GM12878 (cell line): ENCODE results near the gene DPP3. TPM values are rescaled to one million over a fixed set of nuclear protein-coding genes. Genes with fewer than 3 reads are reported as not detected.

Source experiments
- ATAC-seq: fragments of 200-7000 bp; cut with Tn5 transposase; 3 replicates; pipeline ENCODE4 v1.9.1; 2020; ENCODE audit warnings: mild to moderate bottlenecking, moderate library complexity
- BruUV-seq: library from RNA; stranded (reverse); fragments of 400-500 nt; replicated peaks from 2 replicates; lab custom pipeline; 2021; lab: Mats Ljungman, UMichigan
- CTCF ChIA-PET: fragments of 300-600 bp; sonication (Branson Sonifier 250); formaldehyde crosslinking; extraction: SDS; loops from one replicate; lab custom pipeline; 2021; ENCODE audit warnings: inconsistent platforms; lab: Yijun Ruan, JAX
- POLR2A ChIA-PET: fragments of 350-600 bp; formaldehyde crosslinking; extraction: SDS; loops from one replicate; lab custom pipeline; 2021; ENCODE audit warnings: inconsistent platforms; lab: Charles Lee
- RAD21 ChIA-PET: fragments of 300-600 bp; sonication (Branson Sonifier 250); formaldehyde crosslinking; loops from one replicate; lab custom pipeline; 2023; ENCODE audit warnings: antibody characterized with exemption; ENCODE audit not compliant: unreplicated experiment; lab: Charles Lee
- SMC1A ChIA-PET: fragments of 300-600 bp; sonication (Branson Sonifier 250); formaldehyde crosslinking; loops from one replicate; lab custom pipeline; 2023; ENCODE audit not compliant: unreplicated experiment, uncharacterized antibody; lab: Charles Lee
- DNase-seq: peaks from one replicate; pipeline ENCODE4 v3.0.0-alpha.2; 2011; ENCODE audit warnings: low read depth, low spot score
- FAIRE-seq: peaks from 3 replicates; lab custom pipeline; 2011; peaks lifted over from hg19 to GRCh38; lab: Jason Lieb, UNC
- H2AFZ ChIP-seq: 2 replicates; pipeline ENCODE4 v1.6.0; 2011; ENCODE audit warnings: low read depth, low read length, control low read depth; ENCODE audit not compliant: control insufficient read depth
- H3K27ac ChIP-seq: 2 replicates; pipeline ENCODE4 v1.5.1; 2011; ENCODE audit warnings: control low read depth; ENCODE audit not compliant: control insufficient read depth, insufficient read depth
- H3K27me3 ChIP-seq, 2 experiments: replicated peaks in 1 of 2; 2 replicates each; pipeline versions ENCODE4 v1.6.0 to v1.6.1; 2011; ENCODE audit warnings: low read length in 1 of 2; ENCODE audit not compliant: control insufficient read depth in 2 of 2, insufficient read depth in 2 of 2
- H3K36me3 ChIP-seq, 2 experiments: 2 replicates each; pipeline ENCODE4 v1.5.1; 2011; ENCODE audit warnings: low read length in 1 of 2; ENCODE audit not compliant: control insufficient read depth in 2 of 2, insufficient read depth in 2 of 2
- H3K4me1 ChIP-seq: 2 replicates; pipeline ENCODE4 v1.6.1; 2011; ENCODE audit warnings: mild to moderate bottlenecking, low read length, moderate library complexity, mixed read lengths; ENCODE audit not compliant: control insufficient read depth, insufficient read depth
- H3K4me2 ChIP-seq: 2 replicates; pipeline ENCODE4 v1.6.0; 2011; ENCODE audit warnings: control low read depth; ENCODE audit not compliant: control insufficient read depth, insufficient read depth
- H3K4me3 ChIP-seq: fragments of 200-600 bp; sonication (generic); 2 replicates; pipeline ENCODE4 v1.5.1; 2016
- H3K79me2 ChIP-seq: 2 replicates; pipeline ENCODE4 v1.6.0; 2011; ENCODE audit warnings: low read length; ENCODE audit not compliant: control insufficient read depth, insufficient read depth
- H3K9ac ChIP-seq: 2 replicates; pipeline ENCODE4 v1.8.0; 2011; ENCODE audit warnings: low read length, control low read depth, mixed read lengths; ENCODE audit not compliant: control insufficient read depth, insufficient read depth
- H3K9me3 ChIP-seq: replicated peaks from 3 replicates; pipeline ENCODE4 v1.5.1; 2011; ENCODE audit warnings: mild to moderate bottlenecking, low read length; ENCODE audit not compliant: control insufficient read depth, insufficient read depth
- H4K20me1 ChIP-seq: 2 replicates; pipeline ENCODE4 v1.6.0; 2011; ENCODE audit not compliant: control insufficient read depth, insufficient read depth
- ATF2 ChIP-seq: IDR thresholded peaks from 2 replicates; pipeline ENCODE4 v1.6.1; 2012; ENCODE audit warnings: low read length, inconsistent platforms
- BHLHE40 ChIP-seq, 2 experiments: fragments of 450-650 bp in 1 of 2; IDR thresholded peaks; 2 replicates each; pipeline ENCODE4 v1.6.1; 2011 to 2017; ENCODE audit warnings: low read depth in 2 of 2, borderline replicate concordance in 1 of 2, improper control_type of control experiment in 1 of 2, low read length in 1 of 2, mild to moderate bottlenecking in 1 of 2
- ETV6 ChIP-seq, 2 experiments: fragments of 450-650 bp in 1 of 2; IDR thresholded peaks in 1 of 2; conservative IDR thresholded peaks in 1 of 2; 2 replicates each; pipeline ENCODE4 v1.6.1; 2014; ENCODE audit warnings: antibody characterized with exemption in 1 of 2, borderline replicate concordance in 1 of 2, low read depth in 1 of 2, mild to moderate bottlenecking in 1 of 2, moderate library complexity in 1 of 2
- HDAC6 ChIP-seq: fragments of 200-600 bp; sonication (generic); IDR thresholded peaks from one replicate; pipeline ENCODE4 v1.8.0; 2017; ENCODE audit warnings: antibody characterized with exemption; ENCODE audit not compliant: unreplicated experiment
- KDM1A ChIP-seq: fragments of 200-600 bp; sonication (generic); IDR thresholded peaks from 2 replicates; pipeline ENCODE4 v1.6.1; 2016; ENCODE audit warnings: borderline replicate concordance
- NBN ChIP-seq: fragments of 450-650 bp; IDR thresholded peaks from 2 replicates; pipeline ENCODE4 v1.6.1; 2016
- NFYB ChIP-seq: IDR thresholded peaks from 2 replicates; pipeline ENCODE4 v1.6.1; 2011; ENCODE audit warnings: low read depth, mild to moderate bottlenecking, low read length, improper control_type of control experiment, moderate library complexity; ENCODE audit not compliant: insufficient read depth
- NKRF ChIP-seq: fragments of 450-650 bp; conservative IDR thresholded peaks from 2 replicates; pipeline ENCODE4 v1.6.1; 2017; ENCODE audit warnings: mild to moderate bottlenecking, moderate library complexity
- PML ChIP-seq: IDR thresholded peaks from 2 replicates; pipeline ENCODE4 v1.6.1; 2012; ENCODE audit warnings: low read length, inconsistent platforms
- POLR2A ChIP-seq: IDR thresholded peaks from 2 replicates; pipeline ENCODE4 v1.6.1; 2011; ENCODE audit warnings: low read depth, mild to moderate bottlenecking, low read length
- SMAD1 ChIP-seq: fragments of 450-650 bp; IDR thresholded peaks from 2 replicates; pipeline ENCODE4 v1.6.1; 2018; ENCODE audit warnings: mild to moderate bottlenecking, low read depth; ENCODE audit not compliant: partially characterized antibody
- WGBS: methylation state at CpG from one replicate; pipeline ENCODE4 v1.1.6; 2016; ENCODE audit warnings: low lambda C conversion rate; ENCODE audit not compliant: insufficient replicate concordance, insufficient coverage; ENCODE audit errors: missing lambda C conversion rate; 5-methylcytosine and 5-hydroxymethylcytosine counted together
- in situ Hi-C: fragments of 300-500 bp; cut with MboI; formaldehyde crosslinking; loops from 9 replicates; pipeline ENCODE4 v1.14.3; 2018; ENCODE audit warnings: mixed read lengths
- intact Hi-C: fragments of 100-400 bp; cut with micrococcal nuclease; formaldehyde crosslinking; loops from one replicate; pipeline ENCODE4 v1.14.2; 2022; ENCODE audit not compliant: unreplicated experiment
- polyA plus RNA-seq, 11 experiments: library from polyadenylated mRNA; depleted of rRNA in 4 of 11; unstranded in 6 of 11; stranded (reverse) in 5 of 11; fragments of >200 nt; fragmentation: Nextera tagmentation in 4 of 11; fragmentation: Illumina TruSeq in 1 of 11; extraction: Ambion mirVana in 4 of 11; extraction: Trizol in 1 of 11; gene quantifications; 1 replicate in 1 of 11; 2 replicates in 10 of 11; pipeline versions ENCODE4 v1.2.1 to v1.2.3, GENCODE V29; 2011 to 2016; ENCODE audit warnings: inconsistent platforms in 2 of 11, missing spikeins in 2 of 11, low read depth in 1 of 11
- total RNA-seq, 4 experiments: library from RNA; depleted of rRNA in 3 of 4; stranded (reverse); fragments of >200 nt in 3 of 4; fragmentation: Illumina TruSeq in 1 of 4; extraction: Trizol in 1 of 4; gene quantifications; 2 replicates each; pipeline versions ENCODE4 v1.2.1 to v1.2.3, GENCODE V29; 2013 to 2021
- TF ChIP-seq, protein P1 (sequence below): fragments of 450-650 bp; IDR thresholded peaks from 2 replicates; pipeline ENCODE4 v1.6.1; 2016; ENCODE audit warnings: mild to moderate bottlenecking

Gene DPP3
- total and polyA plus RNA-seq, 10 of the 15 experiments (the other 5 are each of a cell fraction or from before 2014, with no cell fraction given), result 6.0 to 117 (median 78.1) TPM

GRCh38 chr11:66454247-66454646, 26.0 kb upstream of the DPP3 start:
- no peak overlapping the region for H3K4me3 ChIP-seq
- 16% methylated on average over 6 of the region's 6 CpGs for WGBS
- H3K9me3 ChIP-seq, result no peaks in the 10 kb centered on the region
- H3K79me2 ChIP-seq, result no peaks in the 10 kb centered on the region
- intact Hi-C loops (no loop called here), in situ Hi-C loops (no loop called here)
- H3K4me2 ChIP-seq, result no peak overlapping the region
- no peak for FAIRE-seq
- SMC1A ChIA-PET, result no interaction called here
- DNase-seq, result no peak
- peaks cover 10% of the 10 kb centered on the region for H3K4me1 ChIP-seq
- H3K36me3 ChIP-seq, result no peaks in the 10 kb centered on the region
- ATAC-seq, result no peak
- TF ChIP-seq, protein P1, sequence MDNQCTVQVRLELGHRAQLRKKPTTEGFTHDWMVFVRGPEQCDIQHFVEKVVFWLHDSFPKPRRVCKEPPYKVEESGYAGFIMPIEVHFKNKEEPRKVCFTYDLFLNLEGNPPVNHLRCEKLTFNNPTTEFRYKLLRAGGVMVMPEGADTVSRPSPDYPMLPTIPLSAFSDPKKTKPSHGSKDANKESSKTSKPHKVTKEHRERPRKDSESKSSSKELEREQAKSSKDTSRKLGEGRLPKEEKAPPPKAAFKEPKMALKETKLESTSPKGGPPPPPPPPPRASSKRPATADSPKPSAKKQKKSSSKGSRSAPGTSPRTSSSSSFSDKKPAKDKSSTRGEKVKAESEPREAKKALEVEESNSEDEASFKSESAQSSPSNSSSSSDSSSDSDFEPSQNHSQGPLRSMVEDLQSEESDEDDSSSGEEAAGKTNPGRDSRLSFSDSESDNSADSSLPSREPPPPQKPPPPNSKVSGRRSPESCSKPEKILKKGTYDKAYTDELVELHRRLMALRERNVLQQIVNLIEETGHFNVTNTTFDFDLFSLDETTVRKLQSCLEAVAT, result no peak
- no peak for TF ChIP-seq NBN
- TF ChIP-seq NKRF, result no peak
- no peak for TF ChIP-seq SMAD1
- TF ChIP-seq BHLHE40 (IDR thresholded peaks at IDR 0.05; ENCODE audit: borderline replicate concordance in 1 of 2, low read depth in 2 of 2, low read length in 1 of 2), result no peak
- no peak for TF ChIP-seq PML
- no peak for TF ChIP-seq ATF2
- no peak for TF ChIP-seq KDM1A
- TF ChIP-seq POLR2A, result no peak
- TF ChIP-seq NFYB, result no peak
- TF ChIP-seq HDAC6, result no peak
- TF ChIP-seq ETV6 (conservative IDR thresholded peaks at IDR 0.05 in 1 of 2, IDR thresholded peaks at IDR 0.05 in 1 of 2; ENCODE audit: borderline replicate concordance in 1 of 2, low read depth in 1 of 2), result no peak
- no peak overlapping the region for H2AFZ ChIP-seq
- H4K20me1 ChIP-seq, result no peaks in the 10 kb centered on the region
- no peak overlapping the region for H3K9ac ChIP-seq
- BruUV-seq, result no TSS peak
- RAD21 ChIA-PET, result no interaction called here
- CTCF ChIA-PET, result interaction anchor here (1.1 kb wide), 1 partner anchor 172 kb away, joined by 4 read pairs; no protein-coding TSS in a partner anchor
- H3K27ac ChIP-seq, result no peak overlapping the region
- POLR2A ChIA-PET, result interaction anchor here (1.6 to 2.0 kb wide), 2 partner anchors 12 to 15 kb away, joined by 4 to 7 read pairs; partner anchors contain the start of genes MRPL11 and PELI3
- no peaks in the 10 kb centered on the region; a peak in 1 of 4 replicates for H3K27me3 ChIP-seq
